SK-N-MC (cell line): ENCODE data around the gene CDIP1.

Experiments used
- DNase-seq: peaks from one replicate; pipeline ENCODE4 v3.0.0-alpha.2; 2011; ENCODE audit warnings: low read depth, low spot score
- H3K27ac ChIP-seq: fragments of 200-600 bp; sonication (generic); 2 replicates; pipeline ENCODE4 v1.5.1; 2016; ENCODE audit warnings: mixed run types
- H3K36me3 ChIP-seq: fragments of 200-600 bp; sonication (generic); 2 replicates; pipeline ENCODE4 v1.6.1; 2017; ENCODE audit warnings: antibody characterized with exemption, low read length, mixed read lengths; ENCODE audit not compliant: insufficient read depth
- H3K4me3 ChIP-seq: fragments of 200-600 bp; sonication (generic); 2 replicates; pipeline ENCODE4 v1.5.1; 2016
- H3K9ac ChIP-seq: fragments of 200-600 bp; sonication (generic); 2 replicates; pipeline ENCODE4 v1.8.0; 2017; ENCODE audit warnings: mixed run types, mixed read lengths; ENCODE audit not compliant: insufficient read length
- H3K9me3 ChIP-seq: fragments of 200-600 bp; sonication (generic); 2 replicates; pipeline ENCODE4 v1.6.1; 2017; ENCODE audit warnings: low read depth, mild to moderate bottlenecking, antibody characterized with exemption, low read length, moderate library complexity, mixed read lengths
- EZH2 ChIP-seq: fragments of 200-600 bp; sonication (generic); IDR thresholded peaks from one replicate; pipeline ENCODE4 v1.6.1; 2017; ENCODE audit warnings: antibody characterized with exemption
- FOXP2 ChIP-seq: optimal IDR thresholded peaks from 2 replicates; pipeline ENCODE3; 2011; ENCODE audit warnings: mild to moderate bottlenecking, moderate library complexity; ENCODE audit not compliant: insufficient read depth; ENCODE audit errors: extremely low read length, control extremely low read depth
- POLR2AphosphoS5 ChIP-seq: IDR thresholded peaks from 2 replicates; pipeline ENCODE4 v1.6.1; 2012; ENCODE audit warnings: mild to moderate bottlenecking, low read depth, low read length, borderline replicate concordance

CDIP1 gene

DNA sequence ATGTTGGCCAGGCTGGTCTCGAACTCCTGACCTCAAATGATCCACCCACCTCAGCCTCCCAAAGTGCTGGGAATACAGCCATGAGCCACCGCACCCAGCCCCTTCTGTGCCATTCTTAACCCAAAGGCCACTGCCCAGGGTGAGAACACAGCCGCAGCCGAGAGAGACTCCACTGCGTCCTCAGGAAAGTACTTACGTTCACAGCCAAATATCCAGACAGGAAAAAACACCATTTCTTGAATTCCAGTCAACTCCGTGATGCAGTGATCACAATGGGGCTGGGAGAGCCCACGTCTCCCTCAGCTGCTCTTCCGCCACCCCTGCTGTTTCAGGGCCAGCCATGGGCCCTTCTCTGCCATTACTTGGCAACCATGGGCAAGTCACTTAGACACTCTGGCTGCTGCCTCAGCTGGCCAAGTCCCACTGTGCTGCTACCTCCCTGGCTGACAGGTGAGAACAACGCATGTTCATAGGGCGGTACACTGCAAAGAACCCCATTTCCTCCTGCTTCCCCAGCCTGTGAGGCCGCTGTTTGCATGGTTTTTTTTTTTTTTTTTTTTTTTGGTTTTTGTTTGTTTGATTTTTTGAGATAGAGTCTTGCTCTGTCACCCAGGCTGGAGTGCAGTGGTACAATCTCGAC, 4.3 kb downstream of the CDIP1 start:
- H3K27ac ChIP-seq, result no peak overlapping the region
- no peak for TF ChIP-seq POLR2AphosphoS5
- no peak for TF ChIP-seq FOXP2
- no peak for TF ChIP-seq EZH2
- H3K36me3 ChIP-seq, result no peaks in the 10 kb centered on the region; the same call in none of the 2 replicates
- no peak for DNase-seq
- H3K9ac ChIP-seq, result no peak overlapping the region
- peaks cover 4% of the 10 kb centered on the region; the same call in 1 of the 2 replicates for H3K9me3 ChIP-seq
- H3K4me3 ChIP-seq, result no peak overlapping the region

DNA sequence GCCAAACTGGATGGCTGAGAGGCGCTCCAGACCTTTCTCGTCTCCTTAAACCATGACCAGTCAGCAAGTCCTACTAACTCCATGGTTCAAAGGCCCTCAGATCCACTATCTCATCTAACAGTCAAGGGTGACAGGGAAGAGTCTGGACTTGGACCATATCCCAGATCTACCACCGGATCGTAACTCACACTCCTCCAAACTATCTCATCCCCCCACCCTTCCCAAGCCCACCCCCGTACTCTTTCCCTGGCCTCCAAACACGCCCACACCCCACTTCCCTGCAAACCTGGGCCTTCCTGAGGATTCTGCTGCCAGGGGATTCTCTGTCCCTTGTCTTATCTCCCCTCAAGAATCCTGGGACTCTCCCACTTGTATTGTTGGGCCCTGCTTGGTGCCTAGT, 5.1 kb downstream of the CDIP1 start:
- Histone ChIP-seq H3K9ac (no peak overlapping the region), H3K36me3 (no peaks in the 10 kb centered on the region; the same call in 1 of the 2 replicates), H3K27ac (no peak overlapping the region), H3K4me3 (no peak overlapping the region), H3K9me3 (no peaks in the 10 kb centered on the region)
- TF ChIP-seq POLR2AphosphoS5 (no peak), FOXP2 (no peak), EZH2 (no peak)
- DNase-seq, result no peak

DNA sequence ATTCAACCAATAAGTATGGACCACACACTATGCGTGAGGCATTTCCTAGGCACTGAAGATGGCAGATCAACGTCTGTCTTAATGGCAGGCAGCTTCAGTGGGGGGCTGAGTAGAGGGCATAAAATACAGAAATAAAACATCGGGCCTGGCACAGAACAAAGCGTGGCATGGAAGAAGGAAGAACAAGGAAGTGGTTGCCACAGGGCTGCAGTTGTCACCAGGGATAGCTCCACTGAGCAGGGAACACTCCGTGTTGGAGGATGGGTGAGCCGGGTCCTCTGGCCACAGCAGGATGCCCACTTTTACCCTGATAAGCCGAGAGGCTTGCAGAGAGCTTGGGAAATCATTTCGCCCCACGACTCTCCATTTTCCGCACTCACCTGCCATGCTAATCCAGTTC, 6.3 kb downstream of the CDIP1 start:
- no peak for DNase-seq
- TF ChIP-seq POLR2AphosphoS5 (no peak), FOXP2 (no peak)
- Histone ChIP-seq H3K9me3 (no peaks in the 10 kb centered on the region), H3K36me3 (no peaks in the 10 kb centered on the region; the same call in 1 of the 2 replicates), H3K9ac (no peak overlapping the region), H3K4me3 (no peak overlapping the region), H3K27ac (no peak overlapping the region)

DNA sequence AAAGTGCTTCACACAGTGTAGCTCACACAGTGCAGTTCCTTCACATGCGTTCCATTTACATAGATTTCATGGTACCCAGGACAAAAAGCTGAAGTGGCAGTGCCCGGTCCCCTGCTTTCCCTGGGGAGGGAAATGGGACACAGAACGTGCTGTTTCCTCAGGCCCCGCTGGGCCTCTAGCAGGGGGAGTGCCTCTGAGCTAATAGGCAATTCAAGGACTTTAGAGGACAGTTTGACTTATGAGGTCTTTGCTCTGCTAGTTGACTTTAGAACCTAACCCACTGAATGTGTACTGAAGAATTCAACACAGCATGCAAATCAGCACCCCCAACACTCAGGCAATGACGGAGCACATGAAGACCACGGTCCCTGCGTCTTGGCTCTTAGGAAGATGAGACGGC, 6.8 kb downstream of the CDIP1 start:
- no peak for DNase-seq
- TF ChIP-seq FOXP2 (no peak), POLR2AphosphoS5 (no peak), EZH2 (no peak)

DNA sequence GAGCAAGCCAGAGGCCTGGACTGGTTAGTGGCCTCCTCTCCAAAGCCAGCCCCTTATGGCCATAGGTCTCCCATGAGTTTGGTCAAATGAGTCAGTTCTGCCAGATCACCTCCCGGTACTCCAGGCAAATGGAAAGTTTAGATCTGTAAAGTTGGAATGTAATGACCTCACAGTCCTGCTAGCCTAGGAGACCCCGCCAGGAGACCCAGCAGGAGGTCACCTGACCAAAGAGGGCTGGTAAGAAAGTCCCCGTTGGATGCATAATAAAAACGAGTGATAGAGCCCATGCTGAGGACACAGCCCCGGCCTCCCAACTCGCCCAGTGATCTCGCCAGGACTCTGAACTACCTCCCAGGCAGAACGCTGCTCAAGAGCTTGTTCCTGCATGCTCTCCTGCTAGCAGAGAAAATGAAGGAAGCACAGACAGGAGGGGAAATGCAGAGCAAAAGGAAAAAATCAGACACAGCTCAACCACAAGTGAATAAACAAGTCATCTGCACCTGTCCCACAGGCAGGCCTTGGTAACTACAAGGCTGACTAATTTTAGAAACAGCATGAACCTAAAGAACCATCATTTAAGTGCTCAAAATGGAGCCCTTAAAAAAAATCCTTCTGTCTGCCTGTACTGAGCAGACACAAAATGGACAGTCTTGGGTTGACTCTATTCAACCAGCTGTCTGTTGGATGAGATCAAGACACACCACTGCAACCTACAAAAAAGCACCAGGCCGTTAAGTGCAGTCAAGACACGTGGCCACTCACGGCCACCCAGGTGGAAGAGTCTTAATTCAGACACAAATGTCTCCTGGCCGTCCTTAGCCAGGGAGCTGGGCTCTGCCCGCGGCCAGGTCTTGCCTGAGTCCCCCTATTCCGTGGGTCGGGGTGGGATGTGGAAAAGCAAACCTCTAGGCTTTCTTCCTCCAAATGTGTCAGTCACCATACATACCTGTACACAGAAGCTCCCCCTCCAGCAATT, 9.2 kb downstream of the CDIP1 start:
- H3K36me3 ChIP-seq, result no peaks in the 10 kb centered on the region; the same call in 1 of the 2 replicates
- DNase-seq, result no peak
- no peak overlapping the region for H3K9ac ChIP-seq
- H3K27ac ChIP-seq, result no peak overlapping the region
- H3K9me3 ChIP-seq, result no peaks in the 10 kb centered on the region
- no peak overlapping the region for H3K4me3 ChIP-seq
- TF ChIP-seq POLR2AphosphoS5 (no peak), EZH2 (no peak), FOXP2 (no peak)

More for the DNA sequence above, 6.8 kb downstream of the CDIP1 start:
- H3K27ac ChIP-seq, result no peak overlapping the region
- H3K4me3 ChIP-seq, result no peak overlapping the region
- H3K9me3 ChIP-seq, result no peaks in the 10 kb centered on the region
- H3K9ac ChIP-seq, result no peak overlapping the region
- no peaks in the 10 kb centered on the region; the same call in 1 of the 2 replicates for H3K36me3 ChIP-seq

DNA sequence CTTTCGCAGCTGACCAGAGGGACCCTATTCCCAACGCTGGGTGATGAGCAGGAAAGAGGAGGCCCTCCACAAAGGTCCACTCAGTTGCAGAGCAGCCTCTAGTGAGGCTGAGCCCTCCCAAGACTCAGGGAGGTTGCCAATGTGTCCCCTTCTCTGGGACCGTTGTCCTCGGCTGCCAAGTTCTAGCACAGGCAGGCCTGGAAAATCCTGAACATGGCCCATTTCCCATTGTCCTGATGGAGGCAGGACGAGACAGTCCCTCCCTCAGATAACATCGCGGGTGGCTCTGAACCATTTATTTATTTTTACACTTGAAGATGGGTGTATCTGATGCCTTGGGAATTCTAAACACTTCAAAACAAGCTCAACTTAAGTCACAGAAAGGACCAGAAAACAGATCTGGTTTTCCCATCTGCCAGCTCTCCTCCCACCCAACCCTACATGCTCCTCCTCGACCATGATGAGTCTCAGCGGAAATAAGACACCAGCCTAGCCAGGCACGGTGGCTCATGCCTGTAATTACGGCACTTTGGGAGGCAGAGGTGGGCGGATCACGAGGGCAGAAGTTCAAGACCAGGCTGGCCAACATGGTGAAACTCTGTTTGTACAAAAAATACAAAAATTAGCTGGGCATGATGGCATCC, 12.8 kb downstream of the CDIP1 start:
- Histone ChIP-seq H3K27ac (no peak overlapping the region), H3K36me3 (no peaks in the 10 kb centered on the region), H3K4me3 (no peak overlapping the region), H3K9ac (no peak overlapping the region), H3K9me3 (no peaks in the 10 kb centered on the region)
- no peak for TF ChIP-seq FOXP2
- no peak for TF ChIP-seq EZH2
- TF ChIP-seq POLR2AphosphoS5, result no peak
- no peak for DNase-seq

DNA sequence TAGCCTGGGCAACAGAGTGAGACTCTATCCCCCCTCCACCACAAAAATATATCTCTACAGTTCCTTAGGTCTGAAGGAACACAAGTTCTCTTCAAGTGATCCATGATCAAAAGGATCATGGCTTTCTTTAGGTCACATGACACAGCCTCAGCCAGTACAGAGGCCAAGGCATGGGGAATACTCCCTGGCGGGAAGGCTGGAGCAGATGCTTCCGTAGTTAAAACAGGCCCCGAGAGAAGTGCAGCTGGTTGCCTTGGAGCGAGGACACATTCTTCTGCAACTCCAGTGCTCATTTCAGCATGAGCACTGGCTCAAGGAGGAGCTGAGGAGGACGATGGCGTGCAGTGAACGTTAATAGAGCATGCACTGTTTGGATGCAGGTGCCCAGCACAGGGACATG, 13.5 kb downstream of the CDIP1 start:
- H3K36me3 ChIP-seq, result no peaks in the 10 kb centered on the region
- TF ChIP-seq EZH2 (no peak), POLR2AphosphoS5 (no peak), FOXP2 (no peak)
- H3K4me3 ChIP-seq, result no peak overlapping the region
- no peak for DNase-seq
- no peak overlapping the region for H3K27ac ChIP-seq
- H3K9me3 ChIP-seq, result no peaks in the 10 kb centered on the region
- H3K9ac ChIP-seq, result no peak overlapping the region

DNA sequence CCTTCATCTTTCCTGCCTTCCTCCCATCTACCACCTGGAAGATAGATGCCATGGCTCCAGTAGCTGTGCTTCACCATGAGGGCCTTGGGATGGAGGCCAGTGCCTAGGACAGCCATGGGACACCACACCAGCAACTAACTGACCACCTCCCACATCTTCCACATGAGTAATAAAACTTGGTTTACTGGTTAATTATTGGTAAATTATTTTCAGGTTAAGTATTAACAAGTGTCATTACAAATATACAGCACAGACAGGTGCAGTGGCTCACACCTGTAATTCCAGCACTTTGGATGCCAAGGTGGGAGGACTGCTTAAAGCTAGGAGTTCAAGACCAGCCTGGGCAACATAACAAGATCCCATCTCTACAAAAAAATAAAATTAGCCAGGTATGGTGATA, 14.0 kb downstream of the CDIP1 start:
- no peak overlapping the region for H3K9ac ChIP-seq
- H3K4me3 ChIP-seq, result no peak overlapping the region
- TF ChIP-seq EZH2, result no peak
- TF ChIP-seq FOXP2, result no peak
- TF ChIP-seq POLR2AphosphoS5, result no peak
- H3K27ac ChIP-seq, result no peak overlapping the region
- no peaks in the 10 kb centered on the region for H3K9me3 ChIP-seq
- DNase-seq, result no peak
- no peaks in the 10 kb centered on the region for H3K36me3 ChIP-seq
